Measurements from ENCODE around the gene BMS1.
"Not testable (repeated sequence)": the region's sequence is repeated elsewhere in the genome, so short reads cannot be mapped to it uniquely, and the experiment has no call there.

Gene BMS1

GRCh38 chr10:42866115-42866995, 83.8 kb downstream of the BMS1 start:
- DNase-seq (ENCODE audit: low read depth) = no peak

GRCh38 chr10:42867571-42867970, 85.0 kb downstream of the BMS1 start:
- no peak for DNase-seq (ENCODE audit: low read depth)

DNA sequence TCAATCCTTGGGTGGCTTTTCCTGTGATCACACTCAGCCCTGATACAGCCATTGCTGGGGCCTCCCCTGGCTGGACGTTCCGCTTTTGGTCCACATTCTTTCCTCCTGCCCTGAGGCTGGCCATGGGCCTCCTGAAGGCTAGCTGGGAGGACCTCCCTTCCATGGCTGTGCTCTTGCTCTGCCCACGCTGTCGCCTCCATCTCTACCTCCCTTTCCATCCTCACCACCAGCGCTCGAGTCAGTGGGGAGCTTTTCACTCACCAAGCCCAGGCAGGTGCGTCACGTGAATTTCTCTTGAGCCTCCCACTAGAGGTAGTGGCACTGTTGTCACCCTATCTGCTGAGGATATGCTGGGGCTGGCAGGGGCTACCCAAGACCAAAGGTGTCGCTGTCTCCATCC, 85.9 kb downstream of the BMS1 start:
- DNase-seq (ENCODE audit: low read depth) = no peak

DNA sequence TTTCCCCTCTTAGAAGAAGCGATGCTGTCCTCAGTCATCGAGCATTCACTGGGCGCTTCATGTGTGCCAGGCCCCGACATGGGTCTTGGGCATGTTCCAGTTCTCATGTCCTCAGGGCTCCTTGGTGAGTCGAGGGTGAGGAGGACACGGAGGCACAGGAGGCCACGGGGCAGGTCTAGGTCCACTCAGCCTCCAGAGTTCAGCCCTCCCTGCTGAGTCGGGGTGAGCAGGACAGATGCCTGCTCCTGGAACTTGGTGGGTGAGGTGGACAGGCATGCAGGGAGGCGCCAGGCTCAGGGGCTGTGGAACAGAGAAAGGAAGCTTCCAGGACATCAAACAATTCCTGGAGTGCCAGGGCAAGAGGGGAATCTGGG, 87.4 kb downstream of the BMS1 start:
- no peak for DNase-seq (ENCODE audit: low read depth)

DNA sequence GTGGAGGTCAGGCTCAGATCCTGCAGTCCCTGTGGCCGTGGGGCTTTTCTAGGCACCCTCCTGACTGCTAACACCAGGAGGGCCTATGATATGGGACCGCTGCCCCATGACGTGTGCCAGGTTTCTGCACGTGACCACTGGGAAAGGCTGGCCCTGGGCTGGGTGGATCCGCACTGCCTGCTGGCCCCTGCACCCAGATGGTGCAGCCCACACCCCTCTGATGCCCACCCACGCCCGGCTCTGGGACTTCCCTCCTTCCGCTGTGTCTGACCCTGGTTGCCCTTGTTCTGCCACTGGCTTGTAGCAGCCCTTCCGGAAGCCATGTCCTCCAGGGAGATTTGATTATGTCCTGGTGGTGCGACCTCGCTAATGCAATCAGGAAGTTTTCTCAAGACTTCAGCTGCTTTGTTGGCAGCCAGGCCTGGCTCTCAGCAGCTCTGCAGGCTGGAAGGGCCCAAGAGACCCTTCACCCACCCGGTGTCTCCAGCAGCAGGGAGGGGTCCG, 88.6 kb downstream of the BMS1 start:
- not testable (repeated sequence) for DNase-seq (ENCODE audit: low read depth)

DNA sequence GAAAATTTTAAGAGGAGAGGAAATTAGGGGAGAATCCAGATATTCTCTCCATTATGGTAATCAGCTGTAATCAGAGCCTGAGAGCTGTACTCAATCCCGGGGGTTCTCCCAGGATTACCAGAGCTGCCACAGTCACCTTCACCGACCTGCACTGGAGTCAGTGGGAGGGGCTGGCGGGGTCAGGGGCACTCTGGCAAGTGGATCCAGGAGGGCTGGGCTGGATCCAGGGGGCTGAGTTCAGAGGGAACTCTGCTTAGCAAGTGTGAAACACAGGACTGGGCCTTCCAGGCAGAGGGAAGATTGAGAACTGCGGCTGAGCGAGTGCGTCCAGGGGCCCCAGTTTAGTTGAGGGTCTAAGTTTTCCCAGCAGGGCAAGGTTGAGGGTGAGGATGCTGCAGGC, 89.2 kb downstream of the BMS1 start:
- DNase-seq (ENCODE audit: low read depth) = no peak

DNA sequence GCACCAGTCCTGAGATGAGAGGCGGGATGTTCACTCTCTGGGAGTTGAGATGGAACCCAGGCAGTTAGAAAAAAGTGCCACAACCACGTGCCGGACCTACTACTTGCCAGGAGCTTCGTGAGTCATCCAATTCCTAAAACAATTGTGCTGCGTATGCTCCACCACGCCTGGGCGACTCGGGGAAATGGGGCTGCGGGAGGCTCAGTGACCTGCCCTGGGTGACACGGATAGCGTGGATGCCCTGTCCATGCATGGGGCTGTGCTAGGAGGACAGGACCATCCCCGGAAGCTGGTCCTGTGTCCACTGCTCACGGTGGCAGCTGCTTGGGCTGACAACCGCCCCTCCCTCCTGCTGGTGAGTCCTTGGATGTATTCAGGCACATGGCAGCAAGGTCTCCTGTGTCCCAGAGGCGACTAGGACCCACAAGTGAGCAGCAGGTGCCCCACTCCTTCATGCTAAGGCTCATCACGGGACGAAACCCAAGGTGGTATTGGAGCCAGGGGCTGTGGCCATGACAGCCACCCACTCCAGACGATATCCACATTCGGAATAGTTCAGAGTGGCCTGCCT, 90.4 kb downstream of the BMS1 start:
- DNase-seq (ENCODE audit: low read depth) = no peak

DNA sequence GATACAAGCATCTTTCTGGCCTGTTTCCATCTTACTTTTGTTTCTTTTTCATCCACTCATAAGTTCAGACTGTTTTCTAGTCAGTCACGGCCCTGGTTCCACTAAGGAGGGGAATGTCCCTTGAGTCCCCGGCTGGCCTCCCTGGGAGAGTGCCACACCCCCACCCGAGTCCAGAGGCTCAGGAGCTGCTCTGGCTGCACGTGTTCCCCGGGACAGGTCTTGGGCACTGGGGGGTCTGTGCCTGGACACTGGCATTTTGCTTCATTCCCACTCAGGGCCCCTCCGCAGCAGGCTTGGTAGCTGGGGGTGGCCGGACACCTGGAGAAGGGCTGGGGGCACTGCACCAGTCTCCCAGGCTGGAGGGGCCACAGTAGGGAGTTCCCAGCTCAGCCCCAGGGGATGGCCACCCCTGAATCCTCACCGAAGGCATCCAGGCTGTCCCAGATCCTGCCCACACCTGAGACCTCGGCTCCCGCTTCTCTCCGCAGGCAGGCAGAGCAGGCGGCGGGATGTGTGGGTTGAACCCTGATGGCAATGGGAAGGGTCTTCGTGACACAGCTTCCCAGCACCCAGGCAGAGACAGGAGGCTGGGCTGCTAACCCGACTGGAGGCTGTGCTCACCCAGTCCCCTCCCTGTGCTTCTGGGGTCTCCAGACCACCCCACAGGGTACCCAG, 92.3 kb downstream of the BMS1 start:
- no peak for DNase-seq (ENCODE audit: low read depth)

DNA sequence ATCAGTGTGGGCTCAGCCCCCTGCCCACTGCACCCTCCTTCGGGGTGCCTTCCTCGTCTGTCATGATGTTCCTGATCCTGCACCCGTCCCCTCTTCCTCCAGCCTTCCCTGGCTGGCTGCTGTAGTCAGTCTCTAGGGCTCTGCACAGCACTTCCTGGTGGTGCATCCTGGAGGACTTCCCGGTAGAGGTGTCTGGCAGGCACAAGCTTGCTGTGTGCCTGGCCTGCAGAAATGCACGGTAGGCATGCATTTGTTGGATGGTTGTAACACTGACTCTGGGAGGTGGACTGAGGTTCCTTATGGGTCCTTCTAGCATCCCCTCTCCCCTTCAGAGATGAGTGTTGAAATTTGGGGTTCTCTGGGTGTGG, 92.8 kb downstream of the BMS1 start:
- no peak for DNase-seq (ENCODE audit: low read depth)

DNA sequence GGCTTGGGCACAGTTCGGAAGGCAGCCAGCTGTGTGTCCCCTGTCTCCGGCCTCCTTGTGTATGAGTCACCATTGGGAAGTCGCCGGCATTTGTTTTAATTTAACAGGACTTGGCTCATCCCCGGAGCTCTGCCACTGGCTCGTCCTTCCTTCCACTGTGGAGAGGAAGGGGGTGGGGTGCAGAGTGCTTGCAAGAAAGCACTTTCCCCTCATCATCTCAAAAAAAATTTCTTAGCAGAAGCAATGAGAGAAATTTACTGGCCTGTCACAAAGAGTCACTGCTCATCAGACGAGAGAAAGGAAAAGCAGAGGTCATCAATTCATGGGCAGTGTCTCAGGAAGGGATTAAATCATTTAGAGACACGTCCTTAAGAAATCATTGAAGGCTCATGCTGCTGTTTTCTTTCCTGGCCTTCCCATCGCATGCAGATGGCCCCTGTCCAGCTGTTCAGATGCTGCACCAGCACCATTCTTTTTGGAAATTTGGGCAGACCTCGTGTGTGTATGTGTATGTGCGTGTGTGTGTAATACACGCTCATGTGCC, 93.3 kb downstream of the BMS1 start:
- DNase-seq (ENCODE audit: low read depth) = no peak

- no peak for DNase-seq (ENCODE audit: low read depth)
Measured at GRCh38 chr10:42876476-42876875, 93.9 kb downstream of the BMS1 start.

GRCh38 chr10:42876945-42877344, 94.3 kb downstream of the BMS1 start:
- no peak for DNase-seq (ENCODE audit: low read depth)

DNA sequence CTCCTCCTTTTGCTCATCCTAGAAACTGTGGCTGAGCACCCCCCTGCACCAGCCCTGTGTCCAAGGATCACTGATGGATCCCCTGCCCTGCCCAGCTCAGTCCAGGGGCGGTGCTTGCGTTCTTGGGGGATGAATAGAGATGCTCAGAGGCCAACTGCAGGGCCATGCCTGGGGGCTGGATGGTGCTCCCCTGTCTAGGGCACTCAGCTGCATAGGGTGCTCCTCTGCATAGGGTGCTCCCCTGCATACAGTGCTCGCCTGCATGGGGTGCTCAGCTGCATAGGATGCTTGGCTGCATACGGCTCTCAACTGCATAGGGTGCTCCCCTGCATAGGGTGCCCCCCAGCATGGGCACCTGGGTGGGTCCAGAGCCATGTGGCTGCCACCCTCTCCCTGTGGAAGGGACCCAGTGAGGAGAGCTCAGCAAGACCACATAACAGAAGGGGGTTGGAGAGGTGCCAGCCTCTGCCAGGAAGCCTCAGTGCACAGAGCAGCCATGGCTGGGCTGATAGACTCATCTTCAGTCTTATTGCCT, 95.0 kb downstream of the BMS1 start:
- no peak for DNase-seq (ENCODE audit: low read depth)

GRCh38 chr10:42878134-42878820, 95.7 kb downstream of the BMS1 start:
- no peak for DNase-seq (ENCODE audit: low read depth)

DNA sequence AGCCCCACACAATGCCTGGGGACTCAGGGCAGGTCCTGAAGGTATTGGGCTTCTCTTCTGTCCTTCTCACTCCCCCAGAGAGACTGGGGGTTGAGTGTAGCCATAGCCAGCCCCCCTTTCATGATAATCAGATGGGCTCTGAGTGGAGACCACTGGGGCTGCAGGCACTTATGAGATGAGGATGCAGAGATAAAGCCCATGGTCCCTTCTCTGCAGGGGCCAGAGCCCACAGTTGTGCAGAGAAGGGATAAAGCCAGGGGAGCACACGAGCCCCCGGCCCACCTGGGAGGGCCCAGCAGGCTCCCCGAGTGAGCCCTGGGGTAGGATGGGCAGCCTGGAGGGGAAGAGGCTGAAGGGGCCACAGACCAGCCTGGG, 96.2 kb downstream of the BMS1 start:
- no peak for DNase-seq (ENCODE audit: low read depth)

DNA sequence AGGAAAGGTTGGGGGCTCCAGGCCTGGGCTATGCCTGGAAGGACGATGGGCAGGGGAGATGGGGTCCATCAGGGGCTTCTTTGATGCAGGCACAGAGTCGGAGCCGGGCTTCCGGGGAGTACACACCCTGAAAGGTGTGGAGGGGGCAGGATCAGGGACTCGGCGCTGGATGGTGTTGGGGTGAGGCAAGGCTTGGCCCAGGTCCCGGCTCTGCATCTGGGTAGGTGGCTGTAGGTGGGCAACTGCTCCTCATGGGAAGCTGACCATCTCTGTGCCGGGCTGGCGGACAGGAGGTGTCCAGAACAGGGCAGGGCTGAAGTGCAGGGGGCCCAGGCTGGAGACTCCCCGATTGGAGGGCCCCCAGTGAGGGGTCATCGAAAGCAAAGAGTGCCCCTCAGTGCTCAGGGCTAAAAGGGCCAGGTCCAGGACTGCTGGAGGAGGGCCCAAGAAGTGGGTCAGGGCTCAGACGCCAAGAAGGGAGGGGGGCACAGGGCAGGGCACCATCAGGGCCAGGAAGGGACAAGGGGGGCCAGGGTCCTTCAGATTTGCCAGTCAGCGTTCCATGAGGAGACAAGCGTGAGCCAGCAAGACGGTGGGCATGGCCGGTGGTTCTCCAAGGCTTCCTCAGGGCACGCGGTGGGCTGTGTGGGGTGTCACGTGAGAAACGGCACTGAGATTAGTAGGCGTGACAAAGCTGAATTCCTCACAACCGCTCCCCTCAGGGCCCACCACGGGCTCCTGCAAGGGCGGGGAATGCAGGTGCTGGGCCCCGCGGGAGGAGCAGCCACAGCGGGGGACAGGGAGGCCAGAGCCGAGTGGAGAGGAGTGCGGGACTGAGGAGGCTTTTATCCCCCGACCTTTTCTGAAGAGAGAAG, 97.0 kb downstream of the BMS1 start:
- no peak for DNase-seq (ENCODE audit: low read depth)

DNA sequence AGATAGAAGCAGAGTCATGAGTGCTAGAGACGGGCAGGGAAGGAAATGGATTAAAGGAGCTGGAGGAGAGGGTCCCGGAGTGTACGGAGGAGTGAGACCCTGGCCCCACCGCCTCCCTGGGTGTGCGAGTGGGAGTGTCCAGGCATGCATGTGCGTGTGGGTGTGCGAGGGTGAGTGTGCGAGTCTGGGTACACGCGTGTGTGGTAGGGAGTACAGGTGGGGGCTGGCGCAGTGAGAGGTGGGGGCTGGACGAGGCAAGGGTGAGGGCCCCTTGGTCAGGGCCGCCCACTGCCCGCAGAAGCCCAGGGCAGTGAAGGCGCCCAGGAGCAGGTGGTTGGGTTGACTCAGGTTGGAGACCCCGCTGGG, 97.6 kb downstream of the BMS1 start:
- no peak for DNase-seq (ENCODE audit: low read depth)

DNA sequence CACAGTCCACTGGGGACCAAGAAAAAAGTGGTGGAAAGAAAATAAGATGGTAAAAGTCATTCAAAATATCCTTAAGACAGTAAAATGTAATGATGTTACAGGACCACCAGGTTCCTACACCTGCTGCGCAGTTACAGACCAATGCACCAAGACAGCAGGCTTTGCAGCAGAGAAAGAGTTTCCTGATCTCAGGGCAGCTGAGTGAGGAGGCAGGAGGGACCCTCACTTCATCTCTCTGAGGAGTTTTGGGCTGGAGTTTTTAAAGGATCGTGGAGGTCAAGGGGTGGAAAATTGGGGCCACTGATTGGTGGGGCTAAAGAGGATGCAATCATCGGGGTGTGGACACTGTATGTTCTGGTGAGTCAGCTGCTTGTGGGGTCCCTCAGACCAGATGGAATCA, 100.0 kb downstream of the BMS1 start:
- DNase-seq (ENCODE audit: low read depth) = no peak
